HuH-7.5 (cell line): ENCODE measurements around the gene LRP11.
"Not testable (repeated sequence)": the region's sequence is repeated elsewhere in the genome, so short reads cannot be mapped to it uniquely, and the experiment has no call there.

Experiments used
- DNase-seq: peaks from one replicate; pipeline ENCODE4 v3.0.0; 2011; ENCODE audit warnings: low spot score

Gene LRP11, protein sequence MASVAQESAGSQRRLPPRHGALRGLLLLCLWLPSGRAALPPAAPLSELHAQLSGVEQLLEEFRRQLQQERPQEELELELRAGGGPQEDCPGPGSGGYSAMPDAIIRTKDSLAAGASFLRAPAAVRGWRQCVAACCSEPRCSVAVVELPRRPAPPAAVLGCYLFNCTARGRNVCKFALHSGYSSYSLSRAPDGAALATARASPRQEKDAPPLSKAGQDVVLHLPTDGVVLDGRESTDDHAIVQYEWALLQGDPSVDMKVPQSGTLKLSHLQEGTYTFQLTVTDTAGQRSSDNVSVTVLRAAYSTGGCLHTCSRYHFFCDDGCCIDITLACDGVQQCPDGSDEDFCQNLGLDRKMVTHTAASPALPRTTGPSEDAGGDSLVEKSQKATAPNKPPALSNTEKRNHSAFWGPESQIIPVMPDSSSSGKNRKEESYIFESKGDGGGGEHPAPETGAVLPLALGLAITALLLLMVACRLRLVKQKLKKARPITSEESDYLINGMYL

DNA sequence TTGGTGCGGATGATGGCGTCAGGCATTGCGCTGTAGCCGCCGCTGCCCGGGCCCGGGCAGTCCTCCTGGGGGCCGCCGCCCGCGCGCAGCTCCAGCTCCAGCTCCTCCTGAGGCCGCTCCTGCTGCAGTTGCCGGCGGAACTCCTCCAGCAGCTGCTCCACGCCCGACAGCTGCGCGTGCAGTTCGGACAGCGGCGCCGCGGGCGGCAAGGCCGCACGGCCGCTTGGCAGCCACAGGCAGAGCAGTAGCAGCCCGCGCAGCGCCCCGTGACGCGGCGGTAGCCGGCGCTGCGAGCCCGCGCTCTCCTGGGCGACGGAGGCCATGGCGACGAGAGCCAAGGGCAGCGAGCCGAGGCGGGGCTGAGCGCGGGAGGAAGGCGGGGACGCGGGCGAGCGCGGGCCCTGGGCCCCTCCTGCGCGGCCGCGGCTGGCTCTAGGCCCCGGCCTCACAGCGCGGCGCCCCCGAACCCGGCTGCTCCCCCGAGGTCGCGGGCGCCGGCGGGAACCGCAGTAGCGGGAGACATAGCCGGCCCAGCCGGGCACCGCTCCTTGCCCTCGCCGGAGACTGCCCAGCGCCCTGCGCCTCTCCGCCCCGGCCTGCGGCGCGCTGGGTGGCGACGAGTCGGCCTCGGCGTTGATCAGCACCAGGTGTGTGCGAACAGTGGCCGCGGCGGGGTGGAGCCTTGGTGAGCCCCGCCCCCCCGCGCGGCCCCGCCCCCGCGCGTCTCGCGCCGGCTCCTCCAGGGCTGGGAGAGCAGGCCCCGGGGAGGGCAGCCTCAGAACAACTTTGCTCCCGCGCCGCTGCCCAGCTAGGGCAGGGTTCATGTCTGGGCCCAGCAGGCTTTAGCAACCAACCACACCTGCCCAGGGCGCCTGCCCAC lies at the start of gene LRP11:
LRP11 (minus strand) TSS at position 662 of the 880 bp plus-strand sequence; CDS start at position 323, 339 bp downstream.
- peak; percentile 88 for DNase-seq

DNA sequence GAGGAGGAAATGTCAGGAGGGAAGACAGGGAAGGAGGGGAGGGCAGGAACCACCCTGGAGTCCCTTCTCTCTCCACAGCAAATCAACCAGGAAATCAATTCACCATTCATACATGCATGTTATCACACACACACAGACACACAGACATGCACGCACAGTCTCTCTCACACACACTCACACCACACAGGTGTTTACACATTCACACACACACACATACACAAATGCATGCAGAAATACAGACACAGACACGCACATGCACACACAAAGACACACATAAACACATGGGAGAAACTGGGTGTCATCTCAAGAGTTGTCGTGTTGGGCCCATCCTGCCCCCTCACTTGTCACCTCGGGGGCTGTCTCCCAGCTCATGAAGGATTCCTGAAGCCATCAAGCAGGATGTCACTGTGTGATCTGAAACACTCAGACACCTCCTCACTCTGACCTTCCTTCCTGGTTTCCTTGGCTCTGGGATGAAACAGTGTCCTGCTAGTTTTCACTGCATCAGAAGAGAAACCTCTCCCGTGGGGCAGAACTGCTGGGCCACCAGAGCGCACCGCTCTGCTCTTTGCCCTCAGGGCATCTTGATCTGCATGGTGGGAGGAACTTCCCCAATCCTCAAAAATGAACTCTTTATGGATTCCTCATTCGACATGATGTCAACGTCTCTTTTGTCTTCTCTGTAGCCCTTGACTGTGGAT lies 49.5 kb upstream of the LRP11 start:
- no peak for DNase-seq

DNA sequence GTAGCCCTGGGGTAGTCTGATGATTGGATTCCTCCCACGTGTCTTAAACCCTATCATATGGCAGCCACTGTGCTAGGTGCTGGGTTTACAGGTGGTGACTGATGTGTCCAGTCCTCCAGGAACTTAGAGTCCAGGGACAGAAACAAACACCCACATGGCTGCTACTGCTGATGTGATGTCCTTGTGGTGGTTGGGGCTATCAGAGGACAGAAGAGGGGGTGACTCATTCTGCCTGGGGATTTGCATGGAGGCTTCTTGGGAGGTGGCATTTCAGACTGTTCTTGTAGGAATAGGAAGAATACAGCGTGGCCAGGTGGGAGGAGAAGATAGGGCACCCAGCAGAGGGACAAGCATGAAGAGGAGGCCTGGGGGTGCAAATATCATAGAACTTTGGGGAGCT lies 48.9 kb upstream of the LRP11 start:
- no peak for DNase-seq

DNA sequence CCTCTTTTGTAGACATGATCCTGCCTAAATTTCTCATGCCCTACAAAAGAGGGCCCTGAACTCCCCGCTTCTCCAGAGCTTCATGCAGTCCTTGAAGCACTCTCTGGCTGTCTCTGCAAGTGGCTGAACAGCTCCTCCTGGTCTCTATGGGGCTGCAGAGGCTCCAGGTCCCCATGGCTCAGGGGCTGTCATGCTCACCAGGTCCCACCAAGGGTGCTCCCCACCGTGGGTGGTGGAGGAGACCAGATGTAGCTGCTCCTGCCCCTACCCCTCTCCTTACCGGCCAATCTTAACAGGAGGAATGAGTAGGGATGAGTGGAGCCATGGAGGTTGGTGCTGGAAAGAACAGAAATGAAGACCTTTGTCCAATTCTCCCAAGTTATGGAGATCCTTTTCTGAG lies 48.5 kb upstream of the LRP11 start:
- not testable (repeated sequence) for DNase-seq

DNA sequence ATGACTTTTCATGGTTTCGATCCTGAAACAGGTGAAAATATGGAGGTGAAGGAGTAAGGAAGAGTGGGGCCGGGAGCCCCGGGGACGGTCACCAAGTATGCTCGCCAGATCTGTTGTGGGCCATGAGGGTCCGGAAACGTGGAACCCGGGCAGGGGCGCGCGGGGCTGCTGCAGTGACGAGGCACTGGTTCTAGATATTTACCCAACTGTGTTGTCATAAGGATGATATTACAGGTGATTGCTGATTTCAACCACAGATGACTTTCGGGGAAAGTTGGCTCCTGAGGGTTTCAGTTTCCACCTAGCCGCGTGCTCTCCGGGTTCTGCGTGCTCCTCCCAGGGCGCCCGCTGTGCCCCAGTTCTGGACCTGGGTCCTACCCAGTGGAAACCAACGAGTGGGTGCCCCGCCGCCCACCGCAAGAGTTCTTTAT lies 46.6 kb upstream of the LRP11 start:
- DNase-seq, result no peak

DNA sequence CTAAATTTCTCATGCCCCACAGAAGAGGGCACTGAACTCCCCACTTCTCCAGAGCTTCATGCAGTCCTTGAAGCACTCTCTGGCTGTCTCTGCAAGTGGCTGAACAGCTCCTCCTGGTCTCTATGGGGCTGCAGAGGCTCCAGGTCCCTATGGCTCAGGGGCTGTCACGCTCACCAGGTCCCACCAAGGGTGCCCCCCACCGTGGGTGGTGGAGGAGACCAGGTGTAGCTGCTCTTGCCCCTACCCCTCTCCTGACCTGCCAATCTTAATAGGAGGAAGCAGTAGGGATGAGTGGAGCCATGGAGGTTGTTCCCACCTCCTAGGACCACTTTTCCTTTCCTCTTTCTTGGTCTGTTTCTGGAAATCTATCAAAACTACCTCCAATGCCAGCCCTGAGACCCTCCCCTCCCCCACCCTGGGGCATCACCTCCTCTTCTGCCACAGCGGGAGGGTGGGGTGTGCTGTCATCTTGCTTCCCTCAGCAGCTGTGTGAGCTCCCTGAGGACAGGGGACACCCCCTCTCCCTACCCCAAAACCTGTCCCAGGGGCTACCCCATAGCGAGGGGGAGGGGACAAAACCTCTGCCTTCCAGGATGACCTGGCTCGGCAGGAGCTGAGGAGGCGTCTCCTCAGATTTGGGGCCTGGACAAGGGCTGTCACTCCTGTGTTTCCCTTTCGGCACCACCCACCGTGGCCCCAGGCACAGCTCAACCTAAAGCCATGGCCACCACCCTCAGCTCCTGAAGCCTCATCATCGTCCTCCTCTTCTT lies 45.7 kb upstream of the LRP11 start:
- DNase-seq, result no peak

DNA sequence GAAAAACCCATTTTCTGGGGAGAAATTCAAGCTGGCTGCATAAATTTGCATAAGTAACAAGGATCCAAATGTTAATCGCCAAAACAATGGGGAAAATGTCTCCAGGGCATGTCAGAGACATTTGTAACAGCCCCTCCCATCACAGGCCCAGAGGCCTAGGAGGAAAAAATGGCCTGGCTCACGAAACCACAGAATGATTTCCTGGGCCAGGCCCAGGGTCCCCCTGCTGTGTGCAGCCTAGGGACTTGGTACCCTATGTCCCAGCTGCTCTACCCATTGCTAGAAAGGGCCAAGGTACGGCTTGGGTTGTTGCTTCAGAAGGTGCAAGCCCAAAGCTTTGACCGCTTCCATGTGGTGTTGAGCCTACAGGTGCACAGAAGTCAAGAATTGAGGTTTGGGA lies 44.3 kb upstream of the LRP11 start:
- DNase-seq, result not testable (repeated sequence)

DNA sequence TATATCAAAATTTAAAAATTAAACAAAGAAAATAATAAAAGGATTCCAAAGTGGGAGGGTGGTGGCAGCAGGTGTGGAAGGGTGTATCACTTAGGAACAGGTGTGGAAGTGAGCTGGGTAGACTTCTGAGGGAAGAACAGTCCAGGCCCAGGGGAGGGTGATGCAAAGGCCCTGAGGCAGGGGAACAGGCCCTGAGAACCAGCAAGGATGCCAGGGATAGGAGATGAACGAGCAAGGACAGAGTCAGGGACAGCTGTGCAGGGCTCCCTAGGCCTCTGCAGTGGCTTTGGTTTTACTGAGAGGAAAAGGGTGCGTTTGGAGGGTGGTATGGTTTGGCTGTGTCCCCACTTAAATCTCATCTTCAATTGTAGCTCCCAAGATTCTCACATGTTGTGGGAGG lies 43.2 kb upstream of the LRP11 start:
- DNase-seq, result no peak

DNA sequence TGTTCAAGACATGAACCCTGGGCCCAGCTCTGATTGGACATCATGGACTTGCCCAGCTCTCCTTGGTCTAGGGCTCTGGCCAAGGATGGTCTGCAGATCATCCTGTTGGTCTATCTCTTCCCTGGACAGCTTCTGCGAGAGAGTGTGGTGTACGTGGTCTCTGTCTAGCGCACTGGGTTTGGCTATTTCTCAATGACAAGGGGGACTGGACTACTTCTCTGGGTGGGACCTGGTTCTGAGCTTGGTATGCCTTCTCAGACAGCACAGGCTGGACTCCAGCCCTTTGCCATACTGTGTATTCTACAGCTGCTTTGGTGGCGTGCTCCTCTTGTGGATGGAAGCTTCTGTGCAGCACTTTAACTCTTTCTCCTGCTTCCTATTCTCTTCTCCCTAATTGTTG lies 42.2 kb upstream of the LRP11 start:
- DNase-seq, result no peak

DNA sequence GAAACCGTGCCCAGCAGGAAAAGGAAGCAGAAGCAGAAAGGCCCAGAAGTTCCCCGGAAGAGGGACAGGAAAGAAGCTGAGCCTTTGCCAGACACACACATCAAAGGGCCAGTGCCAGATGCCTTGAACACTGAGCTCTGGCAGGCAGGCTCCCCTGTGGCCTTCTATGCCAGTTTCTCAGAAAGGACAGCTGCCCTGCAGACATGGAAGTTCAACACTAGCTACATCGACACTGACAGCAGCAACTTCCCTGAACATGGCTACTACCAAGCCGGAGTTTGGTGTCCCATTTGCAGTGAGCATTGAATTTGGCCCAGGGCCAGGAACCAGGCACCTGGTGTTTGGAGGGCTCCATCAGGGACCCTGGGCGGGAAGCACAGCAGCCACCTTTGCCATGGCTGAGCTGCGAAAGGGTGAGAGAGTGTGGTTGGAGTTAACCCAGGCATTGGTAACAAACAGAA lies 41.8 kb upstream of the LRP11 start:
- DNase-seq, result no peak

DNA sequence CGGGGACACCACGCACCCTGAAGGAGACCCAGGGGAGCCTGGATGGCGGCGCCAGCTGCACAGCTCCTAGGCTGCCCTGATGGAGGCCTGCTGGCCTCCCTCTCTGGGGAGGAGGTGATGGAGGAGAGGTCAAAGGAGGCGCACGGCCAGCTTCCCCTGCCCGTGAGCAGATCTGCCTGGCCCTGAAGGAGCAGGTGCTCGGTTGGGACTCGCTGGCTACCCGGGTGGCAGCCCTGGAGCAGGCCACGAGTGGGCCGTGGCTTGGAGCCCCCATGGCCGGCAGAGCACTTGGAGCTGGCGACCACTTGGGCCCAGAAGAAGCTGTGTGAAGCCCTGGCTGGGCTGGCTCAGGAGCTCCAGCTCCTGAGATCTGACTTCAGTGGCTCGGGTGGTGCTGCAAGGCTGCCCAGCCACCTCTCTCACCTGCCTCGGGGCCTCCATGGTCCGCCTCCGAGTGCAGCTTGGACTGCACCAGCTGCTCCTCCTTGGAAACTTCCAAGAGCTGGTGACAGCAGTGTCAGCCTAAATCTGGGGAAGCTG lies 41.3 kb upstream of the LRP11 start:
- no peak for DNase-seq

DNA sequence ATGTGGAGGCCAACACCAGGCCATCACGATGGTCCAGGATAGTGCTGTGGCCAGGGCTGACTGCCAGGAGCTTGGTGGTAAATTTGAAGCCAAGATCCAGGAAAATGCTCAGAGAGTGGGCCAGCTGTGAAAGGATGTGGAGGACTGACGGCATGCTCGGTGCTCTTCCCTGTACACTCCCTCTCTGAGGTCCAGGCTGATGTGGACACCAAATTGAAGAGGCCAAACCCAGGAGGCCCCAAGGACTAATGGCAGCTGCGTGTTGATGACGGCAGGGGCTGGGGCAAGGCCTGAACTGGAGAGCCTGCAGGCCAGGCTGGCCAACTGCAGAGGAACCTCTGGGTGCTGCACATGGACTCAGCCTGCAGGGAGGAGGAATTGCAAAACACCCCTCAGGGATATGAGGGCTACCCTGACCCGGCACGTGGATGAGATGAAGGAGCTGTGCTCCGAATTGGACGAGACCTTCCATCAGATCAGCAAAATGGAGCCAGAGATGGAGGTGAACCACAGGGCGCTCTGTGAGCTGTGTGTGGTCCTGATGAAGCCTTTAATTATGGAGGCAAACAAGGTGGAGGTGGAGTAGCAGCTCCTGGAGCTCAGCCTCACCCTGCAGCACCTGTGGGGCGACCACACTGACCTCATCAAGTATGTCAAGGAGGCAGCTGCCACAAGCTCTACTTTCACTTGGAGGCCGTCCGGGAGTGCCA lies 40.7 kb upstream of the LRP11 start:
- DNase-seq, result no peak

DNA sequence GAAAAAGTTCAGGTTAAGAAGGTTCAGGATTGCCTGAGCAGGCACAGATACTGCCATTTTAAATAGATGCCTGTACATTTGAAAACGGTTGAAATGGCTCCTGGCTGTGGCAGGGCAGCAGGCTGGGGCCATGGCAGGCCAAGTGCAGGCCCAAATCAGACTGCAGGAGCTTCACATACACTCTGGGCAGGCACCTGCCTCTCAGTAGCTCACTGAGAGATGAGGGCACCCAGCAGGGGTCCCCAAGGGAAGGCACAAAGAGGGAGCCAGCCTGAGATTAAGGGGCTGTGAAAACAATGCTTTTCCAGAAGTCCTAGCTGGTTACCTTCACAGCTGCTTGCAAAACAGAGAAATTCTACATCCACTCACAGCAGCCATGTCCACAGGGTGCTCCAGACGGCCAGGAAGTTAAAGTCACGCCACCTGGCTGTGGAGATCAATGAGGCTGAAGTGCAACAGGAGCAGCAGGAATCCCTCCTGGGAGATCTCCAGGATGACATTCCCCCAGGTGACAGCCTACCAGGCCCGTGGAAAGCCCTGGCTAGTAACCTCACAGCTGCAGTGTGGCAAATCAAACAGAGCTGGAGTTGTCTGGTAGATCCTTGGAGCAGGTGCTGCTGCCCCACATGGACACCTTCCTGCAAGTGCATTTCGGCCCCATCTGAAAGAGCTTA lies 39.9 kb upstream of the LRP11 start:
- DNase-seq, result no peak

DNA sequence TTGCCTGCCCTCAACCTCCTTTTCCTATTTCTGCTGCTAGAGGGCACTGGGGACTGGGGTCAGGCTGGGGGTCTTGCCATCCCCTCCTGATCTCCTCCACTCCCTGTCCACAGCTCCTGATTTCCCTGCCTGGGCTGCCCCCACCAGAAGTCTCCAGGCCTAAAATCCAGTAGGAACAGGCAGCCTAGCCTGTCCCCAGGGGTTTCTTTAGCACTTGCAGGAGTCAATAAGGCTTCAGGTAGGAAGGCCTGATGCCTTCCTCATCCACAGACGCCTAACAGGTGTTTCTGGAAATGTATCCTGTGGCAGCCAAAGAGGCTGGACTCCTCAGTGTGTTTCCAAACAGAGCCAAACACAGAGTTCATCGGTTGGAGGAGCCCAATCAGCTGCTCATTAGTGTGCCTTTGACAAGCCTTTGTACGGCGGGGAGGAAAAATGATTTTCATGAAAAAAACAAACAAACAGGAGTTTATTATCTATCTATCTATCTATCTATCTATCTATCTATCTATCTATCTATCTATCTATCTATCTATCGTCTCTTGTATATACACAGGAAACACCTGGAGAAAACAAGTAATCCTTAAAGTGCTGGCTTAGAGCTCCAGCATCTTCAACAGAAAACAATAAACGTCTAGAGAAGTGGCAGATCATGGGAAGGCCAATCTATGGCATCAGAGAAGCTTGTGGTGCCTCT lies 37.4 kb upstream of the LRP11 start:
- DNase-seq, result no peak

DNA sequence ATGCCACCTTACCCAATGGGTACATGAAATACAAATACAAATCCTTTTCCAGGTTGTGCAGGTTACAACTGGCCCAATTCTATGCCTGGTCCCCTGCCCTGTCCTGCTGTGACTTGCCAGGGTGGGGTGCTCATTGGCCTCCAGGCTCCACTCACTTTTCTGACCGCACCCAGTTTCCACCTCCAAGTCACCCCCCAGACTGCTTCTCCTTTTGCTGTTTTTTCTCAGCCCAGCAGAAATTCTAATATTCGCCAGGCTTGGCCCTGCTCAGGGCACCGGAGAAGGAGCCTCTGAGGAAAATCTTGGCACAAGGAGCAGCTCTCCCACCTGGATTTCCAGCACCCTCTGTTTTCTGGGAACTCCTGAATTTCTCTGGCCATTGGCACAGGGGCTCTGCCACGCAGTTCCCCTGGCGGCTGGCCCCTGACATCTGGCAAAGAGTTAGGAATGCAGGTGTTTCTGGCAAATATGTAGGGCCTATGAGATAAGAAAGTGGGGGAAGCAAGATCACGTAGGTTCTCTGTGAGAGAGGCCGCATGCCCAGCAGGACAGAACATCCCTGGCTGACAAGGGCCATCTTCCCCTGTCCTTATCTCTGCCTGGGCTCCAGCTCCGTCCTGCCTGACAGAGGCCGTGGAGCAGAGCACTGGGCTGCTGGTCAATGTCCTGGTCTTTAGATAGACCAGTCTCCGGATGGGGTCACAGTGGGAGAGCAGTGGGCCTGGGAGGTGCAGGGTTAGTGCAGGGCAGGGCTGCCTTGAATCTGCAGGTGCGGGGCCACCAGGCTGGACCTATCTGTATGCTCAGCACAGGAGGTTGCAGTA lies 36.7 kb upstream of the LRP11 start:
- no peak for DNase-seq

DNA sequence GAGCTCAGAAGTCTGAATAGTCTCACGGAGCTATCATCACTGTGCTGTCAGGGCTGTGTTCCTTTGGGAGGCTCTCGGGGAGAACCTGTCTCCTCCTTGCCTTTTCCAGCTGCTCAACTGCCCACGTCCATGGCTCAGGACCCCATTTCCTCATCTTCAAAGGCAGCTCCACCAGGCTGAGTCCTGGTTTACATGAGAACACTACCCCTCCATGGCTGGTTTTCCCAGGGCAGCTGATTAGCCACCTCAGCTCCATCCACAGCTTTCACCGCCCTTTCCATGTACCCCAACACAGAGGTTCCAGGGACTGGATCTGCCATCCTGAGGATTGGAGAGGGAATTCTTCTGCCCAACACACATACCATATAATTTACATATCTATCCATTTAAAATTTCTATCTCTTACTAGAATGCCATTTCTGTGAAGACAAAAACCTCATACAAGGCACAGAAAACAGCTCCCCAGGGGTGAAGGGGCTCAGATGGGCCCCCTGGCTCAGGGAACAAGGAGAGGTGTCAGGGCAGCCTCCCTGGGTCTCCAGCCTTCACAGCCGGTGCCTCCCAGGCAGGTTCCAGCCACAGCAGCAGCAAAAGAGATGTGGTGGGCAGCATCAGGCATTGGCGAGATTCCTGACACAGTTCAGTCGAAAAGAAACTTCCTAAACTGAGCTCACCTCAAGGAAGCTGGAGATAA lies 35.9 kb upstream of the LRP11 start:
- DNase-seq, result no peak

DNA sequence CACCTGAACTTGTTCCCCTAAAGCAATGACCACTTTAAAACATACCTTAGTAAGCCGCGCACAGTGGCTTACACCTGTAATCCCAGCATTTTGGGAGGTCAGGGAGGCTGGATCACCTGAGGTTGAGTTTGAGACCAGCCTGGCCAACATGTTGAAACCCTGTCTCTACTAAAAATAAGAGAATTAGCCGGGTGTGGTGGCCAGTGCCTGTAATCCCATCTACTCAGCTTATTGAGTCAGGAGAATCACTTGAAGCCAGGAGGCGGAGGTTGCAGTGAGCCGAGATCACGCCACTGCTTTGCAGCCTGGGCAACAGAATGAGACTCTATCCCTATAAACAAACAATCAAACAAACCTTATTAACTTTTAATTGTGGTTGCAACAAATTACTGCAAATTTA lies 35.3 kb upstream of the LRP11 start:
- no peak for DNase-seq

DNA sequence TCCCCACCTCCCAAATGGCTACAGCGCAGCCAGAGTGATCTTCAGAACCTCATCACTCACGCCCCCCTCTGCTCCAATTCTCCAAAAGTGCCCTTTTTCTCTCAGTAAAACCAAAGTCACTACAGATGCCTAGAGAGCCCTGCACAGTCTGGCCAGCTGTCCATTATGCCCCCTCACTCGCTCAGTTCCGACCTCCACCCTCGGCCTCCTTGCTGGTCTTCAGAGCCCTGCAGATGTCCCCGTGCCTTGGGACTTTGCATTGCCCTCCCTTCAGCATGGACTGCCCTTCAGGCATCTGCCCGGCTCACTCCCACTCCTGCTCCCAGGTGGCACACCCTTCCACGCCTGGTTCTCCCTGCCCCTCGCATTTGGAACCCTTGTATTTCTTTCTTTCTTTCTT lies 34.8 kb upstream of the LRP11 start:
- DNase-seq, result no peak
